ENCODE measurements around the gene LSM12.
A peak's percentile ranks its signal among the peaks of the same experiment; 100 is the strongest.
"Not testable (repeated sequence)": the region's sequence is repeated elsewhere in the genome, so short reads cannot be mapped to it uniquely, and the experiment has no call there.

The LSM12 gene

DNA sequence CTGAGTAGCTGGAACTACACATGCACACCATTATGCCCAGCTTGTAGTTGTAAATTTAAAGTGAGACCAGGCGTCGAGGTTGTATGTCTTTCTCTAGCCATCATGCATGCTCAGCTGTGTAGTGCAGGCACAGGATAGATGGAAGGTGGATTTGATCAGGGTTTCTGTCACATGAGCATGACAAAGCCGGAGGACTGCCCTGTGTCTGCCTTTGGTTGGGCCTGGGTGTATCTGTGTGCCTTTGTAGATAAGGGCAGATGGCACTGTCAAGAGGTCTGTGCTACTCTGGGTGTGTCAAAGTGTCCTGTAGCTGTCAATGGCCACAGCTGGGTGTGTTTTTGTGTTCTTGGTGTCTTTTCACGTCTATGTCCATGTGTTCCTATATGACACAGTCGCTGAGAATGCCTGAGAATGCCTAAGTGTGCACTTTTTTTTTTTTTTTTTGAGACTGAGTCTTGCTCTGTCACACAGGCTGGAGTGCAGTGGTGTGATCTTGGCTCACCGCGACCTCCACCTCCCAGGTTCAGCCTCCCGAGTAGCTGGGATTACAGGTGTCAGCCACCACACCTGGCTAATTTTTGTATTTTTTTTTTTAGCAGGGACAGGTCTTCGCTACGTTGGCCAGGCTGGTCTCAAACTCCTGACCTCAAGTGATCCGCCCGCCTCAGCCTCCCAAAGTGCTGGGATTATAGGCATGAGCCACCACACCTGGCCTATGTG, 66.2 kb downstream of the LSM12 start:
- DNase-seq (ENCODE audit: low spot score) = no peak
- ChIA-PET POLR2A (ENCODE audit: low non-redundant PET) (no interaction called here), CTCF (interaction anchor here (0.6 to 1.2 kb wide), 3 partner anchors 56 to 363 kb away, joined by 3 to 4 read pairs (median 3); partner anchors contain the start of gene FAM171A2)
- TF ChIP-seq CTCF (conservative IDR thresholded peaks at IDR 0.05; ENCODE audit: low read depth) = no peak
- no peak overlapping the region for H3K27ac ChIP-seq

GRCh38 chr17:43999024-43999423, 67.4 kb downstream of the LSM12 start:
- no peak for TF ChIP-seq CTCF (conservative IDR thresholded peaks at IDR 0.05; ENCODE audit: low read depth)
- no peak overlapping the region for H3K27ac ChIP-seq
- POLR2A ChIA-PET (ENCODE audit: low non-redundant PET) = no interaction called here
- no peak for DNase-seq (ENCODE audit: low spot score)
- CTCF ChIA-PET = no interaction called here

- no peak for DNase-seq (ENCODE audit: low spot score)
- ChIA-PET POLR2A (ENCODE audit: low non-redundant PET) (no interaction called here), CTCF (interaction anchor here (1.2 to 2.3 kb wide), 2 partner anchors 55 to 120 kb away, joined by 4 to 8 read pairs; no protein-coding TSS in a partner anchor)
- no peak for TF ChIP-seq CTCF (conservative IDR thresholded peaks at IDR 0.05; ENCODE audit: low read depth)
- H3K27ac ChIP-seq = no peak overlapping the region
Observed at GRCh38 chr17:43998552-43998951, 67.9 kb downstream of the LSM12 start.

- H3K27ac ChIP-seq; DNase-seq (ENCODE audit: low spot score); POLR2A ChIA-PET (ENCODE audit: low non-redundant PET): not testable (repeated sequence)
- CTCF ChIA-PET = interaction anchor here (1.1 to 2.3 kb wide), 3 partner anchors 53 to 171 kb away, joined by 3 to 8 read pairs (median 4); no protein-coding TSS in a partner anchor
Observed at GRCh38 chr17:43997180-43997579, 69.3 kb downstream of the LSM12 start.

- ChIA-PET POLR2A (ENCODE audit: low non-redundant PET) (interaction anchor here (0.6 kb wide), 1 partner anchor 134 kb away, joined by 3 read pairs; no protein-coding TSS in a partner anchor), CTCF (interaction anchor here (0.7 to 2.3 kb wide), 7 partner anchors 12 to 154 kb away, joined by 3 to 18 read pairs (median 4); no protein-coding TSS in a partner anchor)
- DNase-seq (ENCODE audit: low spot score) = no peak
- H3K27ac ChIP-seq = no peak overlapping the region
- peak; percentile 61 for TF ChIP-seq CTCF (conservative IDR thresholded peaks at IDR 0.05; ENCODE audit: low read depth)
Observed at GRCh38 chr17:43995150-43995471, 71.4 kb downstream of the LSM12 start.

GRCh38 chr17:43994272-43995149, 72.0 kb downstream of the LSM12 start:
- TF ChIP-seq CTCF (conservative IDR thresholded peaks at IDR 0.05; ENCODE audit: low read depth) = peak; percentile 87
- POLR2A ChIA-PET (ENCODE audit: low non-redundant PET) = no interaction called here
- CTCF ChIA-PET = interaction anchor here (0.6 to 2.3 kb wide), 11 partner anchors 44 to 777 kb away, joined by 3 to 18 read pairs (median 3); no protein-coding TSS in a partner anchor
- no peak overlapping the region for H3K27ac ChIP-seq
- peak; percentile 63 for DNase-seq (ENCODE audit: low spot score)
